ENCODE results near the gene TBC1D2.

TBC1D2 gene, protein sequence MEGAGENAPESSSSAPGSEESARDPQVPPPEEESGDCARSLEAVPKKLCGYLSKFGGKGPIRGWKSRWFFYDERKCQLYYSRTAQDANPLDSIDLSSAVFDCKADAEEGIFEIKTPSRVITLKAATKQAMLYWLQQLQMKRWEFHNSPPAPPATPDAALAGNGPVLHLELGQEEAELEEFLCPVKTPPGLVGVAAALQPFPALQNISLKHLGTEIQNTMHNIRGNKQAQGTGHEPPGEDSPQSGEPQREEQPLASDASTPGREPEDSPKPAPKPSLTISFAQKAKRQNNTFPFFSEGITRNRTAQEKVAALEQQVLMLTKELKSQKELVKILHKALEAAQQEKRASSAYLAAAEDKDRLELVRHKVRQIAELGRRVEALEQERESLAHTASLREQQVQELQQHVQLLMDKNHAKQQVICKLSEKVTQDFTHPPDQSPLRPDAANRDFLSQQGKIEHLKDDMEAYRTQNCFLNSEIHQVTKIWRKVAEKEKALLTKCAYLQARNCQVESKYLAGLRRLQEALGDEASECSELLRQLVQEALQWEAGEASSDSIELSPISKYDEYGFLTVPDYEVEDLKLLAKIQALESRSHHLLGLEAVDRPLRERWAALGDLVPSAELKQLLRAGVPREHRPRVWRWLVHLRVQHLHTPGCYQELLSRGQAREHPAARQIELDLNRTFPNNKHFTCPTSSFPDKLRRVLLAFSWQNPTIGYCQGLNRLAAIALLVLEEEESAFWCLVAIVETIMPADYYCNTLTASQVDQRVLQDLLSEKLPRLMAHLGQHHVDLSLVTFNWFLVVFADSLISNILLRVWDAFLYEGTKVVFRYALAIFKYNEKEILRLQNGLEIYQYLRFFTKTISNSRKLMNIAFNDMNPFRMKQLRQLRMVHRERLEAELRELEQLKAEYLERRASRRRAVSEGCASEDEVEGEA

DNA sequence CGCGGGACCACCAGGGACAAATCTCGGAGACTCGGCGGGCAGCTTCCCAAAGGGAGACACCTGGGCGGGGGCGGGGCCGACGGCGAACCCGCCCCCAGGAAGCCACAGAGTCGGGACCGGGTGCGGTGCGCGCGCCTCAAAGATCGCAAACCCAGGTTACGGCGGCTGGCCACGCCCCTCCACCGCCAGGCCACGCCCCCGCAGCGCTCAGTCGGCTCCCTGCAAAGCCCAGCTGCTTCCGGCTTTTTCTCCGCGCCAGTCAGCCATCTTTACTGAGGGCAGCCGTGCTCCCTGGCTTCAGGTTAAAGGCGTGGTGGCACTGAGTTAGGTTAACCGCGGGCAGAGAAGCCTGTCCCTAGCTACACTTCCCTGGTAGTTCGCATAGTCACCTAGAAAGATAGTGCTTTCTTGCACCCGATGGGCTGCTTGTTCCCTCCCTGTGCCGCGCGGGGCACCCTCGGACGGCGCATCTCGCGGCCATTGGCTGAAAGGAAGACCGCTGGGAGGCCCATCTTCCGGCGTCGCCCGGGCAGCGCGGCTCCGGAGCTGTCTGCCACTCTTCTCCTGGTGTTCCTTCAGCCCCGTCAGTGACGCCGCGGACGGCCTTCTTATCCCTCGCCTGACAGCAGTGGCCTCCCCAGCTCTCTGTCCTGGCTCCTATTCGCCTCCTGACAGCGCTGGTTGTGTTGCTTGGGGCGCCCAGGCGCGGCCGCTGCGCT, at the start of gene TBC1D2:
TSS of gene TBC1D2 (minus strand) at position 72 of the 719 bp plus-strand sequence. CDS start 108 bp downstream, outside the sequence.
- no peaks in the 10 kb centered on the region for H3K9me3 ChIP-seq (ENCODE audit: control insufficient read depth, low read length)
- H3K9ac ChIP-seq (ENCODE audit: low read length) = peak within 1 kb of the TSS; percentile 87
- peaks cover 22% of the 10 kb centered on the region for H3K4me1 ChIP-seq (ENCODE audit: control insufficient read depth, insufficient read depth, low read length)
- peak within 1 kb of the TSS; percentile 67 for H3K4me3 ChIP-seq (ENCODE audit: low read length)
- no peaks in the 10 kb centered on the region for H3K36me3 ChIP-seq (ENCODE audit: control insufficient read depth, insufficient read depth, low read length)
- no peaks in the 10 kb centered on the region for H3K27me3 ChIP-seq (ENCODE audit: control insufficient read depth, insufficient read depth, low read length)

DNA sequence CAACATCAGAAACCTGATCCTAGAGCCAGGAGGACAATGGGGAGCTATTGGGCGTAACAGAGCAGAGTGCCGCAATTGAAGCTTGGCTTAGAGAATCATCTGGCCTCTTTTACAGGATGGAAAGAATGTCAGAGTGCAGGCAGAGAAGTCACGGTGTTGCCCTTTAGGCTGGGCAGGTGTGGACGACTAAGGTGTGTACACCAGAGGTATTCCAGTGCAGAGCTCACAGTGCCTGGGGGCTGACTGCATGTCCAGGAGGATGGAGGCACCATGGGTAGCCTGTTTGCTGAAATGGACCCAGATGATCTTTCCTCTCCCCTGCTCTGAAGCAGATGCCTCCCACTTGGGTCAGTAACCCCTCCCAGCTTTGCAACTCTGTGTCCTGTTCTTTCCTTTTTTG, 48.9 kb upstream of the TBC1D2 start:
- Histone ChIP-seq H3K9me3 (ENCODE audit: control insufficient read depth, low read length) (no peaks in the 10 kb centered on the region), H3K9ac (ENCODE audit: low read length) (no peak overlapping the region), H3K27me3 (ENCODE audit: control insufficient read depth, insufficient read depth, low read length) (no peaks in the 10 kb centered on the region), H3K4me1 (ENCODE audit: control insufficient read depth, insufficient read depth, low read length) (no peaks in the 10 kb centered on the region), H3K4me3 (ENCODE audit: low read length) (no peak overlapping the region), H3K36me3 (ENCODE audit: control insufficient read depth, insufficient read depth, low read length) (no peaks in the 10 kb centered on the region)

DNA sequence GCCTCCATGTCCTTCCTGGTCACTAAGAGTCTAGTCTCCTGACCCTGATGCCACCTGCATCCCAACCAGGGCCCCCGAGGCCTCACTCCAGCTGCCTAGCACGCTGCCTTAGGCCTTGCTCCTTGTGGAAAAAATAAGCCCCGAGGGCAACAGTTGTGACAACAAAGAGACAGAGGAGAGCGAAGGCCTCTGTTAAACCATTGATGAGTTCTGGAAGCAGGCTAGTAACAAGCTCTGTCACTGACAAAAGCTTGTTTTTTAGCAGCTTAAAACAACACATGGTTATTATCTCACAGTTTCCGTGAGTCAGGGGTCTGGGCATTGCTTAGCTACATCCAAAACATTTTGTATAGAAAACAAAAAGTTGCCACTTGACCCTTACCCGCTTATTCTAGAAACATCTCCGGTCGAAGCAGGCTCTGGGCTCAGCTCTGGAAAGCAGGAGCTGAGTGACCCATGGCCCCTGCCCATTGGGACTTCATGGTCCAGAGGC, 48.2 kb upstream of the TBC1D2 start:
- H3K36me3 ChIP-seq (ENCODE audit: control insufficient read depth, insufficient read depth, low read length) = no peaks in the 10 kb centered on the region
- no peaks in the 10 kb centered on the region for H3K9me3 ChIP-seq (ENCODE audit: control insufficient read depth, low read length)
- H3K9ac ChIP-seq (ENCODE audit: low read length) = no peak overlapping the region
- no peaks in the 10 kb centered on the region for H3K4me1 ChIP-seq (ENCODE audit: control insufficient read depth, insufficient read depth, low read length)
- H3K4me3 ChIP-seq (ENCODE audit: low read length) = no peak overlapping the region
- H3K27me3 ChIP-seq (ENCODE audit: control insufficient read depth, insufficient read depth, low read length) = no peaks in the 10 kb centered on the region

DNA sequence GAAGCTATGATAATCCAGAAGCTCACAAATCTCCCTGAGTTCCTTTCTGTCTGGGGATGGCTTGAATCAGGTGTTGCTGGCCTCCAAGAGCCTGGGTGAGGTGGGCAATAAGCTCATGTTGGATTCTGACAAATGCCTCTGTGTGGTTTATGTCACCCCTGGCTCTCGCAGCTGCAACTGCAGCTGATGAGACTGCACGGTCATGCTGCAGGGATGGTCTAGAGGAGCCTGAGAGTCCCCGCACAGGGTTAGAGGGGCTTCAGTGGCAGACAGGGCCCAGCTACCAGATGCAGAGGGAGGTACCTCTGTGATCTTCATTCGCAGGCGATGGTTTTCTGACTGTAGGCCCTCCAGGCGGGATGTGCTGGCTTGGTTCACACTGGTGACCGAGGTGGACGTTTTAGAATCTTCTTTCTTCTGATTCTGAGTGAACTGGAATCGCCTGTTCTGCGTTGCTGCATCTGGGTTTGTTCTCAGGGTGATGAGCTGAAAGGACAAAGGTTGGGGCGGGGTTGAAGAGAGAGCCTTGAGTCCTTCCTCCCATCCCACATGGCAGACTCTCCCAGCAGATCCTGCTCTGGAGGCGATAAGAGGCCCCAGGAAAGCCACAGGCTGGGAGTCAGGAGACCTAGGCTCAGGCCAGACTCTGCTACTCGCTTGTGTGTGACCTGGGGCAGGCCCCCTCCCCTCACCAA, 47.6 kb upstream of the TBC1D2 start:
- Histone ChIP-seq H3K4me1 (ENCODE audit: control insufficient read depth, insufficient read depth, low read length) (no peaks in the 10 kb centered on the region), H3K36me3 (ENCODE audit: control insufficient read depth, insufficient read depth, low read length) (no peaks in the 10 kb centered on the region), H3K4me3 (ENCODE audit: low read length) (no peak overlapping the region), H3K27me3 (ENCODE audit: control insufficient read depth, insufficient read depth, low read length) (peaks cover 3% of the 10 kb centered on the region), H3K9ac (ENCODE audit: low read length) (no peak overlapping the region), H3K9me3 (ENCODE audit: control insufficient read depth, low read length) (no peaks in the 10 kb centered on the region)

DNA sequence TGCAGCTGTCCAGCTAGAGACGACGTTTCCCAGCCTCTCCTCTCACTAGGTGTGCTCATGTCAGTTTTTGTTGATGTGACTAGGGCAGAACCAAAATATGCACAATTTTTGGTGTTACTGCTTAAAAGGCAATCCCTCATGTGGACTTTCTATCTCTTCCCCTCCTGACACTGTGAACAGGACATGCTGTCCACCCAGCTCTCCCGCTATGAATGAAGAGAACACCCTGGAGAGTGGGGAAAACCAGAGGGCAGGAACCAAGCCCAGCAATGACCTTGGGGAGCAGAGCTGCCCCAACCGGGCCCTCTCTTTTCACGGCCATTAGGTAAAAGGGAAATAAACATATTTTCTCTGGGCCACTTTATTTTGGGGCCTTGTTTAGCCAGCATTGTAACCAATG, 46.7 kb upstream of the TBC1D2 start:
- H3K9ac ChIP-seq (ENCODE audit: low read length) = no peak overlapping the region
- no peak overlapping the region for H3K4me3 ChIP-seq (ENCODE audit: low read length)
- no peaks in the 10 kb centered on the region for H3K9me3 ChIP-seq (ENCODE audit: control insufficient read depth, low read length)
- H3K4me1 ChIP-seq (ENCODE audit: control insufficient read depth, insufficient read depth, low read length) = no peaks in the 10 kb centered on the region
- no peaks in the 10 kb centered on the region for H3K36me3 ChIP-seq (ENCODE audit: control insufficient read depth, insufficient read depth, low read length)
- peaks cover 3% of the 10 kb centered on the region for H3K27me3 ChIP-seq (ENCODE audit: control insufficient read depth, insufficient read depth, low read length)

DNA sequence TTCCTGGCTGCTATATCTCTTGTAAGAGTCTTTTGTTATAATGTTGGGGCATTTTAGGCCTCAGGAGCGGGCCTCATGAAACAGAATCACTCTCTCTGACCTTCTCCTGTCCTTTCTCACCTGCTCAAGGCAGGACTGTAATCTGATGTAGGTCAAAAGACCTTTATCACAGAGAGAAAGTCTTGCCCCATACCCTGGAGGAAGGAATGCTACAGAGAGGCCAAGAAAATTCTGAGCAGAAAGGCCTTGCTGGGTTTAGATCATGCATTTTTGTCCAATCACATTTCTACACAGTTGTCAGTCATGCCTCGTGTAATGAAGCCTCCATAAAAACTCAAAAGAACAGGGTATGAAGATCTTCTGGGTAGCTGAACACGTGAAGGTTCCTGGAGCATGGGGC, 45.2 kb upstream of the TBC1D2 start:
- Histone ChIP-seq H3K36me3 (ENCODE audit: control insufficient read depth, insufficient read depth, low read length) (no peaks in the 10 kb centered on the region), H3K9ac (ENCODE audit: low read length) (no peak overlapping the region), H3K4me1 (ENCODE audit: control insufficient read depth, insufficient read depth, low read length) (no peaks in the 10 kb centered on the region), H3K9me3 (ENCODE audit: control insufficient read depth, low read length) (no peaks in the 10 kb centered on the region), H3K4me3 (ENCODE audit: low read length) (no peak overlapping the region), H3K27me3 (ENCODE audit: control insufficient read depth, insufficient read depth, low read length) (peaks cover 3% of the 10 kb centered on the region)

DNA sequence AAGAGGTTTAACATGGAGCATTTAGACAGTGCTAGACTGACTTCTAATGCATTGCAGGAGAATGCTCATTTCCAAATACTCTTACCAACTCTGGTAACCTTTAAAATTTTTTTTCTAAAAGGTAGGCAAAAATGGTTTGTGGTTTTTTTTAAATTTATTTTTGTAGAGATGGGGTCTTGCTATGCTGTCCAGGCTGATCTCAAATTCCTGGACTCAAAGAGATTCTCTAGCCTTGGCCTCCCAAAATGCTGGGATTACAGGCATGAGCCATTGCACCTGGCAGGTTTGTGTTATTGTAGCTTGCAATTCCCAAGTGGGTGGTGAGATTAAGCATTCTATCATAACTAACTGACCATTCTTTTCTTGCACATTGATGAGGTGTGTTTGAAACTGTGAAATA, 43.0 kb upstream of the TBC1D2 start:
- no peaks in the 10 kb centered on the region for H3K4me1 ChIP-seq (ENCODE audit: control insufficient read depth, insufficient read depth, low read length)
- peaks cover 3% of the 10 kb centered on the region for H3K27me3 ChIP-seq (ENCODE audit: control insufficient read depth, insufficient read depth, low read length)
- no peak overlapping the region for H3K4me3 ChIP-seq (ENCODE audit: low read length)
- H3K9me3 ChIP-seq (ENCODE audit: control insufficient read depth, low read length) = no peaks in the 10 kb centered on the region
- H3K36me3 ChIP-seq (ENCODE audit: control insufficient read depth, insufficient read depth, low read length) = no peaks in the 10 kb centered on the region
- no peak overlapping the region for H3K9ac ChIP-seq (ENCODE audit: low read length)

DNA sequence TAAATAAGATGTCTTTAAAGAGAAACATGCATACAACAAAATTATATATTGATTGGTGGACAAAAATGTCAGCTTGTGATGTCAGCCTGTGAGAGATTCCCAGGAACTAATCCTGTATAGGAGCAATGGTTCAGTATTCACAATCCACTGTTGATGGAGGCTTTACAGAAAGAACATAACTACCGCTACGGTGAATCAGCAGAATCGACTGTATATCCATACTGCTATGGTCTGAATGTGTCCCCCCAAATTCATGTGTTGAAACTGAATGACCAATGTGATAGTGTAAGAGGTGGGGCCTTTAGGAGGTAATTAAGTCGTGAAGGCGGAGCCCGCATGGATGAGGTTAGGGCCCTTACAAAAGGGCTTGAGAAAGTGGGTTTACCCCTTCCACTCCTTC, 40.4 kb upstream of the TBC1D2 start:
- Histone ChIP-seq H3K4me1 (ENCODE audit: control insufficient read depth, insufficient read depth, low read length) (no peaks in the 10 kb centered on the region), H3K9ac (ENCODE audit: low read length) (no peak overlapping the region), H3K4me3 (ENCODE audit: low read length) (no peak overlapping the region), H3K27me3 (ENCODE audit: control insufficient read depth, insufficient read depth, low read length) (peaks cover 3% of the 10 kb centered on the region), H3K9me3 (ENCODE audit: control insufficient read depth, low read length) (no peaks in the 10 kb centered on the region), H3K36me3 (ENCODE audit: control insufficient read depth, insufficient read depth, low read length) (no peaks in the 10 kb centered on the region)

DNA sequence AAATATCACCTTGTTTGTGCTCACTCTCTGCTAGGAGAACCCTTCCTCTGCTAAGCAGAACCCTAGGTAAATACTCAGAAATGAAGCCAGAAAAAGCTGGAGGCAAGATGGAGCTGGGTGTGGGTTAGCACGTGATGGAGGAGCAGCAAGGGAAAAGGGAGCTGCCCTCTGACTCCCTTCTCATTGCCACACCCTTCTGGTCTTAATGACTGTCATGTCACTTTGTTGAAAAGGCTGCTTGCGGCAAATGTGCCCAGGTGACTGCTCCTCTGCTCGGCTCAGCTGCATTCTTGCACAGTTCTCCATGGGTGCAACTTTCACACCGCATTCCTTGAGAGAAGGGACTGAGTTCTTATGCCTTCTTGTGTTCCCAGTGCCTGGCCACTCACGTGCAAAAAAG, 36.4 kb upstream of the TBC1D2 start:
- H3K27me3 ChIP-seq (ENCODE audit: control insufficient read depth, insufficient read depth, low read length) = no peaks in the 10 kb centered on the region
- no peaks in the 10 kb centered on the region for H3K36me3 ChIP-seq (ENCODE audit: control insufficient read depth, insufficient read depth, low read length)
- H3K9me3 ChIP-seq (ENCODE audit: control insufficient read depth, low read length) = no peaks in the 10 kb centered on the region
- H3K4me1 ChIP-seq (ENCODE audit: control insufficient read depth, insufficient read depth, low read length) = no peaks in the 10 kb centered on the region
- H3K9ac ChIP-seq (ENCODE audit: low read length) = no peak overlapping the region
- H3K4me3 ChIP-seq (ENCODE audit: low read length) = no peak overlapping the region

DNA sequence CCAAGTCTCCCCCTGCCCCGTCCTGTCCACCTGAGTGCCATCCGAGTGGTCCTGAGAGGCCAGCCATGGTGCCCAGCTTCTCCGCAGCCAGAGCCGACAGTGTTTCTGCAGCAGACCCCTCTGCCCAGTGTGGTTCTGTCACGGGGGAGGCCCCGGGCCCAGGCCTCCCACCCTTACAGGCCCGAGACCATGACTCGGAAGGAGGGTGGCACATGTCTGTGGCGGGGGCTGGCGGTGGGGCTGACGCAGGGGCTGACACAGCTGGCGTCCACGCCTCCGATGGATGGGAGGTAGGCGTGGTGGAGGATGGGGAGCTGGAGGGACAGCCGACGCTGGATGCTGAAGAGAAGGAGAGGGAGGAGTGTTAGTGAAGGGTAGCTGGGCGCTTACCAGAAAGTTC, 35.0 kb upstream of the TBC1D2 start:
- Histone ChIP-seq H3K36me3 (ENCODE audit: control insufficient read depth, insufficient read depth, low read length) (no peaks in the 10 kb centered on the region), H3K4me1 (ENCODE audit: control insufficient read depth, insufficient read depth, low read length) (no peaks in the 10 kb centered on the region), H3K9me3 (ENCODE audit: control insufficient read depth, low read length) (no peaks in the 10 kb centered on the region), H3K9ac (ENCODE audit: low read length) (no peak overlapping the region), H3K27me3 (ENCODE audit: control insufficient read depth, insufficient read depth, low read length) (no peaks in the 10 kb centered on the region), H3K4me3 (ENCODE audit: low read length) (no peak overlapping the region)

DNA sequence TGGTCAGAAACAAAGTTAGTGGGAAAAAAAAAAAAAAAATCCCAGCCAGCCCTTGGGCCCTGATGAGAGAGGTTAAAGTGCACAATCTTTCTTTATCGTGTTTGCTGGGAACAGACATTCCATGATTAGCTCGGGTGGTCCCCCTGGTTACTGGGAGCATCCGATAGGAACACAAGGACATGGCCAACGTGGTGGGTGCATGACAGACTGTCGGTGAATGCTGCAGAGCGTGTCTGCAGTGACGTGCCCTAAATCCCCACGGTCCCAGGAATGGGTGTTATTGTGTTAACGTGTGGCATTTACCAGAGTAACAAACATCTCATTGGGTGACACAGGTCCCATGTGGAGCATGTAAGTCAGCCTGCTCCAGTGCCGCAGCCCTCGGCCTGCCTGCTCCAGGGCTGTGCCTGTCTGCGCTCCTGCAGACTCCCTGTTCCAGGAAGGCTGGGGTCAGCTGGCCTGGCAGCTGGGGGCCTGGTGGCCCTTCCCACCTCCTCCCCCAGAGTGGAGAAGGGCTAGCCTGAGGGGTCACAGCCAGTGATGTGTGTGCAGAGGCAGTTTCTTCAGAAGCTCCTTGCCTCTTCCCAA, 34.3 kb upstream of the TBC1D2 start:
- Histone ChIP-seq H3K9ac (ENCODE audit: low read length) (no peak overlapping the region), H3K4me3 (ENCODE audit: low read length) (no peak overlapping the region), H3K9me3 (ENCODE audit: control insufficient read depth, low read length) (no peaks in the 10 kb centered on the region), H3K27me3 (ENCODE audit: control insufficient read depth, insufficient read depth, low read length) (no peaks in the 10 kb centered on the region), H3K36me3 (ENCODE audit: control insufficient read depth, insufficient read depth, low read length) (no peaks in the 10 kb centered on the region), H3K4me1 (ENCODE audit: control insufficient read depth, insufficient read depth, low read length) (no peaks in the 10 kb centered on the region)
